HepG2 (cell line): ENCODE measurements around the gene DLX6. TPM values are rescaled to one million over a fixed set of nuclear protein-coding genes. Genes with fewer than 3 reads are reported as not detected.
A peak's percentile ranks its signal among the peaks of the same experiment; 100 is the strongest.

ENCODE experiments used
- CEBPZ ChIP-seq: IDR thresholded peaks from 2 replicates; pipeline ENCODE4 v1.6.1; 2012; ENCODE audit warnings: low read length, improper control_type of control experiment
- ETS1 ChIP-seq: sonication (generic); formaldehyde crosslinking; IDR thresholded peaks from 2 replicates; pipeline ENCODE4 v1.4.0; 2020; ENCODE audit warnings: missing genetic modification reagents
- FOSL2 ChIP-seq: sonication (generic); formaldehyde crosslinking; IDR thresholded peaks from 2 replicates; pipeline ENCODE4 v1.4.0; 2020; ENCODE audit warnings: missing genetic modification reagents
- KDM6A ChIP-seq: IDR thresholded peaks from 2 replicates; pipeline ENCODE4 v1.6.1; 2016; ENCODE audit warnings: low read depth
- POGK ChIP-seq: sonication (generic); formaldehyde crosslinking; conservative IDR thresholded peaks from 2 replicates; pipeline ENCODE4 v1.8.0; 2022; ENCODE audit warnings: mild to moderate bottlenecking, moderate library complexity, missing genetic modification reagents
- POGZ ChIP-seq: sonication (generic); formaldehyde crosslinking; IDR thresholded peaks from 2 replicates; pipeline ENCODE4 v1.4.0; 2020; ENCODE audit warnings: mild to moderate bottlenecking, missing genetic modification reagents
- RFXAP ChIP-seq: sonication (generic); formaldehyde crosslinking; IDR thresholded peaks from 2 replicates; pipeline ENCODE4 v1.4.0; 2020; ENCODE audit warnings: missing genetic modification reagents, borderline replicate concordance
- SAFB2 ChIP-seq: sonication (generic); formaldehyde crosslinking; IDR thresholded peaks from 2 replicates; pipeline ENCODE4 v1.5.1; 2020; ENCODE audit warnings: missing genetic modification reagents, low read depth, mild to moderate bottlenecking, borderline replicate concordance
- SMC3 ChIP-seq: IDR thresholded peaks from 2 replicates; pipeline ENCODE4 v1.6.1; 2011; ENCODE audit warnings: low read length, improper control_type of control experiment
- SNAPC2 ChIP-seq: sonication (generic); formaldehyde crosslinking; IDR thresholded peaks from 2 replicates; pipeline ENCODE4 v1.8.1; 2022; ENCODE audit warnings: mild to moderate bottlenecking, missing genetic modification reagents
- SRSF9 ChIP-seq: fragments of 200-400 bp; formaldehyde crosslinking; IDR thresholded peaks from 2 replicates; pipeline ENCODE4 v1.6.1; 2018; ENCODE audit warnings: borderline replicate concordance, mild to moderate bottlenecking, low read depth, low read length; ENCODE audit not compliant: insufficient read depth, poor library complexity, severe bottlenecking
- TEAD3 ChIP-seq: optimal IDR thresholded peaks from 2 replicates; pipeline ENCODE3; 2016; ENCODE audit warnings: borderline replicate concordance
- ZMYM3 ChIP-seq: sonication (generic); formaldehyde crosslinking; IDR thresholded peaks from 2 replicates; pipeline ENCODE4 v1.5.1; 2020; ENCODE audit warnings: mild to moderate bottlenecking, missing genetic modification reagents
- ZNF331 ChIP-seq: sonication (generic); formaldehyde crosslinking; IDR thresholded peaks from 2 replicates; pipeline ENCODE4 v1.4.0; 2020; ENCODE audit warnings: missing genetic modification reagents
- ZNF343 ChIP-seq: sonication (generic); formaldehyde crosslinking; IDR thresholded peaks from 2 replicates; pipeline ENCODE4 v1.4.0; 2020; ENCODE audit warnings: mild to moderate bottlenecking, missing genetic modification reagents
- ZNF501 ChIP-seq: sonication (generic); formaldehyde crosslinking; IDR thresholded peaks from 2 replicates; pipeline ENCODE4 v1.5.1; 2020; ENCODE audit warnings: mild to moderate bottlenecking, moderate library complexity, missing genetic modification reagents
- ZNF572 ChIP-seq: sonication (generic); formaldehyde crosslinking; IDR thresholded peaks from 2 replicates; pipeline ENCODE4 v1.5.1; 2020; ENCODE audit warnings: mild to moderate bottlenecking, missing genetic modification reagents
- ZNF598 ChIP-seq: sonication (generic); formaldehyde crosslinking; IDR thresholded peaks from 2 replicates; pipeline ENCODE4 v1.5.1; 2020; ENCODE audit warnings: mild to moderate bottlenecking, missing genetic modification reagents, borderline replicate concordance
- ZNF660 ChIP-seq: sonication (generic); formaldehyde crosslinking; IDR thresholded peaks from 2 replicates; pipeline ENCODE4 v1.5.1; 2020; ENCODE audit warnings: mild to moderate bottlenecking, low read depth, missing genetic modification reagents, borderline replicate concordance
- ZNF761 ChIP-seq: sonication (generic); formaldehyde crosslinking; conservative IDR thresholded peaks from 2 replicates; pipeline ENCODE4 v1.4.0; 2020; ENCODE audit warnings: mild to moderate bottlenecking, missing genetic modification reagents
- ZNF816 ChIP-seq: sonication (generic); formaldehyde crosslinking; IDR thresholded peaks from 2 replicates; pipeline ENCODE4 v1.8.0; 2022; ENCODE audit warnings: missing genetic modification reagents, mild to moderate bottlenecking, borderline replicate concordance
- ZNF878 ChIP-seq: sonication (generic); formaldehyde crosslinking; IDR thresholded peaks from 2 replicates; pipeline ENCODE4 v1.8.1; 2023; ENCODE audit warnings: mild to moderate bottlenecking, missing genetic modification reagents, moderate library complexity
- polyA plus RNA-seq, 8 experiments: library from polyadenylated mRNA; depleted of rRNA in 3 of 8; stranded (reverse) in 7 of 8; unstranded in 1 of 8; fragments of >200 nt; fragmentation: Illumina TruSeq in 4 of 8; extraction: Trizol in 4 of 8; gene quantifications; 2 replicates each; pipeline versions ENCODE4 v1.2.1 to v1.2.3, GENCODE V29; 2011 to 2016; ENCODE audit warnings: low read depth in 4 of 8, missing spikeins in 1 of 8, mixed read lengths in 1 of 8; ENCODE audit not compliant: insufficient read depth in 1 of 8
- total RNA-seq, 5 experiments: library from RNA; depleted of rRNA; stranded (reverse); fragments of >200 nt; fragmentation: Illumina TruSeq; extraction: Trizol; gene quantifications; 2 replicates each; pipeline ENCODE4 v1.2.3, GENCODE V29; 2016; ENCODE audit warnings: low read depth in 1 of 5

The DLX6 gene
- total and polyA plus RNA-seq, 2 of the 13 experiments (the other 11 are each of a cell fraction or from before 2014, with no cell fraction given): 3.5 to 5.5 TPM

- TF ChIP-seq ZNF598 (CRISPR knock-in tag) (no peak), FOSL2 (CRISPR knock-in tag) (peak; percentile 55), ETS1 (CRISPR knock-in tag) (no peak), ZNF660 (no peak), ZNF878 (CRISPR knock-in tag) (0 out of 2 replicates have a peak, but pooled peaks have one; percentile 34), ZNF816 (CRISPR knock-in tag) (no peak), ZNF331 (CRISPR knock-in tag) (peak; percentile 85), ZNF761 (no peak), CEBPZ (no peak), TEAD3 (CRISPR knock-in tag) (peak; percentile 89), ZNF501 (CRISPR knock-in tag) (peak; percentile 74), SAFB2 (no peak), ZNF572 (CRISPR knock-in tag) (no peak), SRSF9 (no peak), SNAPC2 (CRISPR knock-in tag) (peak; percentile 54; the same call in 1 of the 2 replicates), POGZ (peak; percentile 89), RFXAP (no peak), KDM6A (CRISPR knock-in tag) (peak; percentile 79), POGK (CRISPR knock-in tag) (no peak), SMC3 (peak; percentile 29; the same call in 1 of the 2 replicates), ZNF343 (no peak), ZMYM3 (no peak; the same call in 1 of the 2 replicates)
Observed at GRCh38 chr7:96970739-96971138, 34.6 kb upstream of the DLX6 start (continued).
